Measurements from ENCODE around the gene E2F4.

GRCh38 chr16:67246756-67247191 is 54.8 kb downstream of the E2F4 start:
- no peak for TF ChIP-seq CTCF (IDR thresholded peaks at IDR 0.05)
- TF ChIP-seq POLR2A (IDR thresholded peaks at IDR 0.05): no peak
